Panc1 (cell line): ENCODE measurements around the gene GPR15.

Experiments used
- CTCF ChIP-seq: fragments of 450-650 bp; IDR thresholded peaks from 2 replicates; pipeline ENCODE4 v1.5.1; 2017; ENCODE audit warnings: mild to moderate bottlenecking
- POLR2AphosphoS5 ChIP-seq: IDR thresholded peaks from 2 replicates; pipeline ENCODE4 v1.6.1; 2012; ENCODE audit warnings: mild to moderate bottlenecking, low read depth, low read length, moderate library complexity
- REST ChIP-seq, 2 experiments: IDR thresholded peaks; 2 replicates each; pipeline ENCODE4 v1.6.1; 2011 to 2012; ENCODE audit warnings: low read depth in 2 of 2, control low read depth in 1 of 2, low read length in 1 of 2, mild to moderate bottlenecking in 1 of 2, moderate library complexity in 1 of 2; ENCODE audit not compliant: insufficient read depth in 1 of 2
- SIN3A ChIP-seq: IDR thresholded peaks from 2 replicates; pipeline ENCODE4 v1.6.1; 2012; ENCODE audit warnings: low read depth, mild to moderate bottlenecking, low read length, moderate library complexity, borderline replicate concordance; ENCODE audit not compliant: insufficient read depth
- TCF7L2 ChIP-seq: IDR thresholded peaks from 2 replicates; pipeline ENCODE4 v1.6.1; 2011; ENCODE audit warnings: mild to moderate bottlenecking, low read depth, low read length, inconsistent platforms

GRCh38 chr3:98501270-98501669 lies 30.5 kb upstream of the GPR15 start:
- TF ChIP-seq CTCF, result no peak
- TF ChIP-seq TCF7L2, result no peak
- no peak for TF ChIP-seq REST (IDR thresholded peaks at IDR 0.05; ENCODE audit: insufficient read depth in 1 of 2, low read depth in 2 of 2, low read length in 1 of 2)
- TF ChIP-seq POLR2AphosphoS5, result no peak
- no peak for TF ChIP-seq SIN3A
